Common myeloid progenitor, CD34-positive (primary cell): Measurements from ENCODE around the gene DISC1.

Source experiments
- CTCF ChIA-PET: fragments of 350-600 bp; sonication (Branson Sonifier 250); formaldehyde crosslinking; loops from one replicate; lab custom pipeline; 2021; ENCODE audit warnings: antibody characterized with exemption; lab: Charles Lee
- POLR2A ChIA-PET: fragments of 350-600 bp; sonication (Branson Sonifier 250); formaldehyde crosslinking; loops from one replicate; lab custom pipeline; 2021; ENCODE audit warnings: antibody characterized with exemption; lab: Charles Lee
- DNase-seq, 3 donors: peaks; one replicate each; pipeline versions ENCODE4 v3.0.0 to v3.0.0-alpha.2; 2013
- H3K27ac ChIP-seq, 2 experiments: 1 replicate in 1 of 2; 2 replicates in 1 of 2; pipeline ENCODE4 v1.7.0; 2013; ENCODE audit warnings: inconsistent platforms in 2 of 2, low read length in 2 of 2, mild to moderate bottlenecking in 2 of 2, low read depth in 1 of 2, moderate library complexity in 1 of 2; ENCODE audit not compliant: severe bottlenecking in 2 of 2, insufficient read depth in 1 of 2, poor library complexity in 1 of 2
- H3K27me3 ChIP-seq, 5 experiments: replicated peaks in 2 of 5; 1 replicate in 3 of 5; 2 replicates in 2 of 5; pipeline versions ENCODE4 v1.6.1 to v1.7.0; 2013; ENCODE audit warnings: low read length in 4 of 5, mild to moderate bottlenecking in 2 of 5, moderate library complexity in 2 of 5, inconsistent platforms in 1 of 5; ENCODE audit not compliant: insufficient read depth in 5 of 5, control insufficient read depth in 4 of 5
- H3K36me3 ChIP-seq, 4 experiments: 1 replicate in 2 of 4; 2 replicates in 2 of 4; pipeline versions ENCODE4 v1.6.1 to v1.7.0; 2013; ENCODE audit warnings: low read length in 3 of 4, control low read depth in 1 of 4, mild to moderate bottlenecking in 1 of 4; ENCODE audit not compliant: control insufficient read depth in 4 of 4, insufficient read depth in 4 of 4
- H3K4me1 ChIP-seq, 4 experiments: 1 replicate in 3 of 4; 2 replicates in 1 of 4; pipeline versions ENCODE4 v1.6.1 to v1.7.1; 2013; ENCODE audit warnings: low read length in 3 of 4, mild to moderate bottlenecking in 3 of 4, control low read depth in 1 of 4, inconsistent platforms in 1 of 4, moderate library complexity in 1 of 4; ENCODE audit not compliant: control insufficient read depth in 4 of 4, insufficient read depth in 4 of 4; ENCODE audit errors: control extremely low read depth in 1 of 4
- H3K4me3 ChIP-seq, 7 experiments: 1 replicate in 4 of 7; 2 replicates in 3 of 7; pipeline versions ENCODE4 v1.5.1 to v1.7.0; 2013; ENCODE audit warnings: mild to moderate bottlenecking in 7 of 7, low read length in 6 of 7, moderate library complexity in 6 of 7, inconsistent platforms in 2 of 7, low read depth in 2 of 7, control low read depth in 1 of 7; ENCODE audit not compliant: insufficient read depth in 4 of 7, control insufficient read depth in 1 of 7; ENCODE audit errors: extremely low read depth in 1 of 7
- H3K9me3 ChIP-seq, 5 experiments: 1 replicate in 4 of 5; 2 replicates in 1 of 5; pipeline versions ENCODE4 v1.6.1 to v1.7.1; 2013; ENCODE audit warnings: low read length in 4 of 5, mild to moderate bottlenecking in 2 of 5, inconsistent platforms in 1 of 5, low read depth in 1 of 5, moderate library complexity in 1 of 5; ENCODE audit not compliant: control insufficient read depth in 4 of 5, insufficient read depth in 2 of 5; ENCODE audit errors: control extremely low read depth in 1 of 5
- WGBS: methylation state at CpG from one replicate; pipeline ENCODE4 v1.1.5; 2013; ENCODE audit not compliant: insufficient coverage; 5-methylcytosine and 5-hydroxymethylcytosine counted together

Gene DISC1

DNA sequence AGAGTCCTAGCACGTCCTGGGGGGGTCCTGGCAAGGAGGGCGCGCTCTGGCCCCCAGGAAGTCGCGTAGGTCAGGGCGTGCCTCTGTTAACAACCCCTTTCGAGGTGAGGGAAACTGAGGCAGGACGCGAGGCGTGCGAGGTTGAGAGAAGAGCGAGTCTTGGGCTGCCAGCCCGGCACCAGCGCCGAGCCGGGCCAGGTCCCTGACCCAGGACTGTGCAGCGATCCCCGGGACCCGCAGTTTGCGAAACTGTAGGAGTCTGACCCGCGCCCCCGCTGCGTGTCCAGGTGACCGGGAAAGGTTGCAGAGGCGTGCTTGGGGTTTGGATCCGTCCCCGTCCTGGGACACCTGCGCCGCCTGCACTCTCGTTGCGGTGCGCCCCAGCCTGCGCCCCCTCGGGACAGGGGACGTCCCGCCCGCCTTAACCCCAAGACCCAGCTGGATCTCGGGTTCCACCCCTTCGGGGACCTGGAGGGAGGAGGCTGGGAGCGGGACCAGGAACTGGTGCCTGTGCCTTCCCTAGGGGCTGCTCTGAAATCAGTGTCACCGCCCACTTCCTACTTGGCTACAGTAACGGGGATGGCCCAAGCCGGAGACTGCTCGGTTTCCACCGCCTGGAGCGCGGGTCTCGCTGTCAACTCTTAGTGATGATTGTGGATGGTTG lies 493 bp downstream of the DISC1 start:
- peaks cover 0 to 2% (median 0%) of the 10 kb centered on the region in 4 experiments for H3K36me3 ChIP-seq
- DNase-seq, result peak; percentile 56 to 80 (median 76)
- H3K9me3 ChIP-seq, result no peaks in the 10 kb centered on the region
- H3K27ac ChIP-seq, result peak overlapping the region in 1 of 2 experiments; percentile 31
- ChIA-PET CTCF (interaction anchor here (1.2 to 1.3 kb wide), 2 partner anchors 10 to 20 kb away, joined by 3 read pairs; no protein-coding TSS in a partner anchor), POLR2A (no interaction called here)
- peak overlapping the region; percentile 56 to 96 (median 89) for H3K4me3 ChIP-seq
- WGBS, result under 1% methylated on average over 35 of the region's 49 CpGs
- peaks cover 11 to 51% (median 32%) of the 10 kb centered on the region in 4 experiments for H3K4me1 ChIP-seq
- no peaks in the 10 kb centered on the region for H3K27me3 ChIP-seq

DNA sequence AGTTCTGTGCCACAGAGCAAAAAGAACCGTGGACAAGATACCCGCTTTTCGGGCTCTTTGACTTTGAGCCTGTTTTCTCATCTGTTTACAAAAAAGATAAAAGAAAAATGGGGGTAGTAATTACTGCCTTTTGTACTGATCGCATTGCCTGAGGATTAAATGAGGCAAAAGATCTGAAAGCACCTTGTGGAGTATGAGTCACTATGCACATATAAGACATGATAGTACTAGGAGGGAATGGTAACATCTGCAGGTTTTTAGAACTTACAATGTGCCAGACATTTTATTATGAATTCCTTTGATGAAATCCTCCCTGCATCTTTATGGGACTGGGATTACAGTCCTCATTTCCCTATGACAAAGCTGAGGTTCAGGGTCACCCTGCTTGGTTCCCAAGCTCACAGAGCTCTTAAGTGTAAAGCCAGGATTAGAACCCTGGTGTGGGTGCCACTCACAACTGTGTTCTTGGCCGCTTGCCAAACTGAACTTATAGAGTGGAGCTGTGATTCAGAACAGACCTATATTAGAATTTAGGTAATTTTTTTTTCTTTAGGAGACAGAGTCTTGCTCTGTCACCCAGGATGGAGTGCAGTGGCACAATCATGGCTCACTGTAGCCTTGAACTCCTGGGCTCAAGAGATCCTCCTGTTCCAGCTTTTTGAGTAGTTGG lies 1.8 kb downstream of the DISC1 start:
- peaks cover 11 to 51% (median 32%) of the 10 kb centered on the region in 4 experiments for H3K4me1 ChIP-seq
- 94% methylated on average over 2 of the region's 5 CpGs for WGBS
- ChIA-PET POLR2A (no interaction called here), CTCF (no interaction called here)
- H3K4me3 ChIP-seq, result peak overlapping the region in 1 of 7 experiments; percentile 93
- no peaks in the 10 kb centered on the region for H3K27me3 ChIP-seq
- peaks cover 0 to 3% (median 0%) of the 10 kb centered on the region in 4 experiments for H3K36me3 ChIP-seq
- H3K9me3 ChIP-seq, result no peaks in the 10 kb centered on the region
- no peak overlapping the region for H3K27ac ChIP-seq
- DNase-seq, result no peak

DNA sequence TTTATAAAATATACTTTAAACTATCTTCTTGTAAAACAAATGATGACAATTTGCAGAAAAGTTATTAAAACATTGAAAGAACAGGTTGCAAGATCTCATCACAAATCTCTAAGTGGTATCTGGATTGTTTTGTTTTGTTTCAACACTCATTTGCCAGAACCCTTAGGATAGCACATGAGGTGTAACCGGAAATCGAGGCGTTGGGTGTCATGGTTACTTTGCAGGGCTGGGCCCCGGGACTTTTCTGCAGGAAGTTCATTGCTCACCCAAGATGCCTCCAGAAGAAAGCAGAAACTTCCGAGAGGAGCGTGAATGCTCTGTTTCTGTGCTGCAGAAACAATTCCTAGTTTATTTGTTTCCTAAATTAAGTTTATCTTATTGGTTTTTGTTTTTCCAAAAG lies 2.5 kb downstream of the DISC1 start:
- POLR2A ChIA-PET, result no interaction called here
- DNase-seq, result peak in 2 of 3 donors; percentile 40 to 57
- H3K4me1 ChIP-seq, result peaks cover 11 to 51% (median 32%) of the 10 kb centered on the region in 4 experiments

DNA sequence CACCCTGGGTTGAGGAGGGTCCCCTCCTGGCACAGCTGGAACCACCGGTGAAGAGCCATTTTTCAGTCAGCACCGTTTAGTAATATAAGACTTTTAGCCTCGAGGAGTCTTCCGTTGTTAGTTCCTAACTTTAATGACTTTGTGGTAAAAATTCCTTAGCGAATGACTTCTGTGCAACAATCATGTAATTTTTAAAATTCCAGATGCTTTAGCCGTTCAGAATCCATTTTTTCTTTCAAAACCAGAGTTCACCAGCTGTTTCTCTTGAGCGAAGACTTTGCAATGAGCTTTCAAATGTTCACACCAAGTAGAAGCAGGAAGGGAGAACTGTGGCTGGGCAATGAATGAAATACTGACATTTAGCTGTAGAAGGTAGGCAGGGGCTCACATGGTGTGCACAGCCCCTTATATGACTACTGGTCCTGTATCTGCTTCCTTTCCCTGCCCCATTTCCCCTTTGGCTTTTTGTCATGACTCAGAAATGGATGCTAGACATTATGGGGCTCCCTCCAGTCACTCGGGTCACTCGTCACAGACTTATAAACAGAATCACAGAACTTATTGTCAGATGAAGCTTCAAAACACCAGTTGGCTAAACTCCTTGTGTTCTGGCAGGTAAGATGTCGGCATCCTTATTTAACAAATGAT lies 4.1 kb downstream of the DISC1 start:
- WGBS, result 86% methylated on average over 6 of the region's 10 CpGs
- H3K36me3 ChIP-seq, result peaks cover 0 to 6% (median 0%) of the 10 kb centered on the region in 4 experiments
- CTCF ChIA-PET, result interaction anchor here (0.9 to 2.1 kb wide), 2 partner anchors 19 to 23 kb away, joined by 3 to 4 read pairs; no protein-coding TSS in a partner anchor
- no peaks in the 10 kb centered on the region for H3K27me3 ChIP-seq
- peaks cover 11 to 47% (median 31%) of the 10 kb centered on the region in 4 experiments for H3K4me1 ChIP-seq
- no peak overlapping the region for H3K4me3 ChIP-seq
- H3K27ac ChIP-seq, result no peak overlapping the region
- POLR2A ChIA-PET, result no interaction called here
- peak in 1 of 3 donors; percentile 31 for DNase-seq
- H3K9me3 ChIP-seq, result no peaks in the 10 kb centered on the region

More for the DNA sequence above, 2.5 kb downstream of the DISC1 start:
- no peaks in the 10 kb centered on the region for H3K27me3 ChIP-seq
- H3K36me3 ChIP-seq, result peaks cover 0 to 6% (median 0%) of the 10 kb centered on the region in 4 experiments
- H3K9me3 ChIP-seq, result no peaks in the 10 kb centered on the region
- CTCF ChIA-PET, result no interaction called here
- no peak overlapping the region for H3K27ac ChIP-seq
- peak overlapping the region in 2 of 7 experiments; percentile 35 to 44 for H3K4me3 ChIP-seq
- 54% methylated on average over 4 of the region's 6 CpGs for WGBS

DNA sequence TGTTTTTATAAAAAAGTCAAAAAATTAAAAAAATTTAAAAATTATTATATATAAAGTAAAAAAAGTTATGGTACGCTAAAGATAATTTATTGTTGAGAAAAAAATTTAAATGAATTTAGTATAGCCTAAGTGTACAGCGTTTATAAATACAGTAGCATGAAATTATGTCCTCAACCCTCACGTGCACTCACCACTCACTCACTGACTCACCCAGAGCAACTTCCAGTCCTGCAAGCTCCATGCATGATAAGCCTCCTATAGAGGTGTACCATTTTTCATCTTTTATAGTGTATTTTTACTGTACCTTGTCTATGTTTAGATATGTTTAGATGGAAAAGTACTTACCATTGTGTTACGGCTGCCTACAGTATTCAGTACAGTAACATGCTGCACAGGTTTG lies 5.1 kb downstream of the DISC1 start:
- H3K27me3 ChIP-seq, result no peaks in the 10 kb centered on the region
- 100% methylated on average over 1 of the region's 4 CpGs for WGBS
- no peak overlapping the region for H3K4me3 ChIP-seq
- H3K9me3 ChIP-seq, result no peaks in the 10 kb centered on the region
- no peak for DNase-seq
- CTCF ChIA-PET, result interaction anchor here (2.1 kb wide), 1 partner anchor 20 kb away, joined by 4 read pairs; no protein-coding TSS in a partner anchor
- POLR2A ChIA-PET, result interaction anchor here (0.6 kb wide), 2 partner anchors 19 to 238 kb away, joined by 3 read pairs; no protein-coding TSS in a partner anchor
- peaks cover 0 to 6% (median 0%) of the 10 kb centered on the region in 4 experiments for H3K36me3 ChIP-seq
- H3K27ac ChIP-seq, result no peak overlapping the region
- H3K4me1 ChIP-seq, result peaks cover 9 to 40% (median 26%) of the 10 kb centered on the region in 4 experiments

DNA sequence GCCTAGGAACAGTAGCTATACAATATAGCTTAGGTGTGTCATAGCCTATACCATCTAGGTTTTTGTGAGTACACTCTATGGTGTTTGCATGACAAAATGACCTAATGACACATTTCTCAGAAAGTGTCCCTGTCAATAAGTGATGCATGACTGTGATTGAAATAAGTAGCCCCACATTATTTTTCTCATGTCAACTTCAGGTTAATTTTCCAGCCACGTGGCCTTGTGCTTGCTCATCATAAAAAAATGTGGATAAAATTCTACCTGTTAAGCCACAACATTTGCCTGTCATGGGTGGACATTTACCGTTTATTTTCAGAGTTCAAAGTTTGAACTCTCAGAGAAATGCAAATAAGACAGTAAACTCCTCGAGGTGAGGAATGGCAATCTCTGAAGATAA lies 5.5 kb downstream of the DISC1 start:
- no peak overlapping the region for H3K27ac ChIP-seq
- no peaks in the 10 kb centered on the region for H3K27me3 ChIP-seq
- H3K4me1 ChIP-seq, result peaks cover 9 to 36% (median 25%) of the 10 kb centered on the region in 4 experiments
- no peak overlapping the region for H3K4me3 ChIP-seq
- peaks cover 0 to 6% (median 0%) of the 10 kb centered on the region in 4 experiments for H3K36me3 ChIP-seq
- H3K9me3 ChIP-seq, result no peaks in the 10 kb centered on the region
- 94% methylated on average over 2 of the region's 3 CpGs for WGBS
- no peak for DNase-seq
- POLR2A ChIA-PET, result interaction anchor here (0.6 kb wide), 1 partner anchor 19 kb away, joined by 3 read pairs; no protein-coding TSS in a partner anchor
- CTCF ChIA-PET, result interaction anchor here (1.1 to 2.1 kb wide), 2 partner anchors 11 to 20 kb away, joined by 3 to 4 read pairs; no protein-coding TSS in a partner anchor
